Uterus (tissue), 4 donors: ENCODE results near the gene SEPHS2. TPM values are rescaled to one million over a fixed set of nuclear protein-coding genes. Genes with fewer than 3 reads are reported as not detected.

Experiments used
- DNase-seq, 2 donors: peaks; one replicate each; pipeline ENCODE4 v3.0.0-alpha.2; 2019 to 2020
- H3K27ac ChIP-seq, 2 donors: fragments of 200-600 bp; sonication (generic); 1 replicate in 1 of 2; 2 replicates in 1 of 2; pipeline ENCODE4 v1.5.1; 2016 to 2018
- H3K27me3 ChIP-seq, 2 donors: fragments of 200-600 bp; sonication (generic); one replicate each; pipeline ENCODE4 v1.5.1; 2018 to 2019; ENCODE audit warnings: control low read depth in 1 of 2
- H3K36me3 ChIP-seq, 2 donors: fragments of 200-600 bp; sonication (generic); one replicate each; pipeline ENCODE4 v1.5.1; 2019; ENCODE audit warnings: control low read depth in 1 of 2
- H3K4me1 ChIP-seq, 2 donors: fragments of 200-600 bp; sonication (generic); one replicate each; pipeline ENCODE4 v1.5.1; 2018 to 2019; ENCODE audit warnings: control low read depth in 1 of 2
- H3K4me3 ChIP-seq, 2 donors: fragments of 200-600 bp; sonication (generic); 1 replicate in 1 of 2; 2 replicates in 1 of 2; pipeline ENCODE4 v1.5.1; 2018 to 2019; ENCODE audit warnings: mild to moderate bottlenecking in 1 of 2
- H3K9me3 ChIP-seq, 2 donors: fragments of 200-600 bp; sonication (generic); one replicate each; pipeline ENCODE4 v1.5.1; 2019; ENCODE audit warnings: control low read depth in 1 of 2
- CTCF ChIP-seq, 4 experiments: fragments of 200-600 bp in 2 of 4; fragments of 450-650 bp in 2 of 4; sonication (generic) in 2 of 4; IDR thresholded peaks; one replicate each; pipeline ENCODE4 v1.5.1; 2016 to 2019; ENCODE audit warnings: antibody characterized with exemption in 4 of 4, mild to moderate bottlenecking in 2 of 4, moderate library complexity in 1 of 4
- POLR2A ChIP-seq, 2 donors: fragments of 450-650 bp; IDR thresholded peaks; one replicate each; pipeline ENCODE4 v1.6.1; 2016; ENCODE audit warnings: antibody characterized with exemption in 2 of 2, mild to moderate bottlenecking in 1 of 2, moderate library complexity in 1 of 2
- intact Hi-C: fragments of 100-400 bp; cut with DNase I; formaldehyde crosslinking; loops from one replicate; pipeline ENCODE4 v1.15.1; 2023; ENCODE audit warnings: low total_unique reads
- total RNA-seq, 4 donors: library from RNA; depleted of rRNA in 3 of 4; stranded (reverse); fragments of >200 nt in 3 of 4; gene quantifications; one replicate each; pipeline versions ENCODE4 v1.1.0 to v1.2.4, GENCODE V29; 2014 to 2023
- donor health status: DM: yes; HTN: yes; CAD: no.

SEPHS2 gene
- total RNA-seq, 4 donors from 2014 or later: 13.6 to 30.9 (median 17.1) TPM

- intact Hi-C loops: no loop called here
Measured at GRCh38 chr16:30443631-30444030, 2.0 kb downstream of the SEPHS2 start.

GRCh38 chr16:30439720-30440348, 5.8 kb downstream of the SEPHS2 start:
- TF ChIP-seq CTCF (IDR thresholded peaks at IDR 0.05) (no peak), POLR2A (IDR thresholded peaks at IDR 0.05) (no peak)
- intact Hi-C loops: no loop called here

More at GRCh38 chr16:30443631-30444030, 2.0 kb downstream of the SEPHS2 start:
- H3K9me3 ChIP-seq: no peaks in the 10 kb centered on the region
- DNase-seq: no peak
- no peaks in the 10 kb centered on the region for H3K27me3 ChIP-seq
- H3K36me3 ChIP-seq: no peaks in the 10 kb centered on the region
- H3K4me1 ChIP-seq: no peaks in the 10 kb centered on the region
- no peak overlapping the region for H3K4me3 ChIP-seq
- TF ChIP-seq POLR2A (IDR thresholded peaks at IDR 0.05) (no peak), CTCF (IDR thresholded peaks at IDR 0.05) (no peak)
- H3K27ac ChIP-seq: no peak overlapping the region

GRCh38 chr16:30438835-30439234, 6.8 kb downstream of the SEPHS2 start:
- Histone ChIP-seq H3K27ac (no peak overlapping the region), H3K4me3 (no peak overlapping the region), H3K4me1 (no peaks in the 10 kb centered on the region), H3K9me3 (no peaks in the 10 kb centered on the region), H3K36me3 (no peaks in the 10 kb centered on the region), H3K27me3 (no peaks in the 10 kb centered on the region)
- no peak for DNase-seq
- intact Hi-C loops: no loop called here
- TF ChIP-seq POLR2A (IDR thresholded peaks at IDR 0.05) (no peak), CTCF (IDR thresholded peaks at IDR 0.05) (no peak)

More at GRCh38 chr16:30439720-30440348, 5.8 kb downstream of the SEPHS2 start:
- Histone ChIP-seq H3K36me3 (no peaks in the 10 kb centered on the region), H3K4me3 (no peak overlapping the region), H3K9me3 (no peaks in the 10 kb centered on the region), H3K4me1 (no peaks in the 10 kb centered on the region), H3K27me3 (no peaks in the 10 kb centered on the region), H3K27ac (no peak overlapping the region)
- no peak for DNase-seq

GRCh38 chr16:30437511-30438046, 8.1 kb downstream of the SEPHS2 start:
- Histone ChIP-seq H3K4me3 (no peak overlapping the region), H3K9me3 (no peaks in the 10 kb centered on the region), H3K27me3 (no peaks in the 10 kb centered on the region), H3K27ac (no peak overlapping the region), H3K36me3 (no peaks in the 10 kb centered on the region), H3K4me1 (no peaks in the 10 kb centered on the region)
- DNase-seq: no peak
- intact Hi-C loops: no loop called here
- TF ChIP-seq POLR2A (IDR thresholded peaks at IDR 0.05) (no peak), CTCF (IDR thresholded peaks at IDR 0.05) (no peak)

- Histone ChIP-seq H3K4me3 (no peak overlapping the region), H3K27ac (no peak overlapping the region), H3K27me3 (no peaks in the 10 kb centered on the region), H3K9me3 (no peaks in the 10 kb centered on the region), H3K36me3 (no peaks in the 10 kb centered on the region), H3K4me1 (no peaks in the 10 kb centered on the region)
- TF ChIP-seq CTCF (IDR thresholded peaks at IDR 0.05) (no peak), POLR2A (IDR thresholded peaks at IDR 0.05) (no peak)
- DNase-seq: no peak
- intact Hi-C loops: no loop called here
Measured at GRCh38 chr16:30434852-30435251, 10.8 kb downstream of the SEPHS2 start.
